HG03280 (cell line): ENCODE data around the gene USP22.
"Not testable (repeated sequence)": the region's sequence is repeated elsewhere in the genome, so short reads cannot be mapped to it uniquely, and the experiment has no call there.

Experiments
- ATAC-seq: cut with Tn5 transposase; IDR thresholded peaks from one replicate; pipeline ENCODE4 v1.9.1; 2021; ENCODE audit warnings: mild to moderate bottlenecking, moderate library complexity; ENCODE audit not compliant: unreplicated experiment

Gene USP22

DNA sequence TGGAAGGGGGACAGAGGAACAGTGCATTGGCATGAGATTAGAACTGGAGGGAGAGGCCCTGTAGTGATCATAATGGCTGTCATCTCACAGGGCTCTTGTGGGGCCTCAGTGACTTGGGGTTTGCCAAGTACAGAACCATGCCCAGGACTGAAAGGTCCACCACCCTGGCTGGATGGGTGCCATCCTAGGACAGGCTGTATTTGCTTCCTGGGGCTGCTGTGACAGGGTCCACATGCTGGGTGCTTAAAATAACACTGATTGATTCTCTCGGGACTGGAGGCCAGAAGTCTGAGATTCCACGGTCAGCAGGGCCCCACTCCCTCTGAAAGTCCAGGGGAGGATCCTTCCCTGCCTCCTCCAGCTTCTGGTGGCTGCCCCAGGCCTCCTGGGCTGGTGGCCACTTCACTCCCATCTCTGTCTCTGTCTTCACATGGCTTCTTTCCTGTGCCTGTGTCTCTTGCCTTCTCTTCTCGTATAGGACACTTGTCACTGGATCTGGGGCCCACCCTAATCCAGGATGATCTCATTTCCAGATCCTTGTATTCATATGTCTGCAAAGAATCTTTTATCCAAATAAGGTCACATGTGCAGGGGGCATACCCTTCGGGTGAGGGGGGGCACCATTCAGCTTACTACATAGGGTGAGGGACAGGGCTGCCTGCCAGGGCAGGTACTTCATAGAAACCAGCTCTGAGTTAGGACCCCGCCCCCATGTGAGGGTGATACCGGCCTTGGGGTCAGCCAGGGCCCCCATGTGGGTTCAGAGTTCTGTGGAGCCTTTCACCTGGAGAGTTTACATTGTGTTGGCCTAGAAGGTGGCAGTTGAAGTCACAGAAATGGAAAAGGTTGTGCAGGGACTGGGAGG lies 52.6 kb downstream of the USP22 start:
- ATAC-seq = no peak

DNA sequence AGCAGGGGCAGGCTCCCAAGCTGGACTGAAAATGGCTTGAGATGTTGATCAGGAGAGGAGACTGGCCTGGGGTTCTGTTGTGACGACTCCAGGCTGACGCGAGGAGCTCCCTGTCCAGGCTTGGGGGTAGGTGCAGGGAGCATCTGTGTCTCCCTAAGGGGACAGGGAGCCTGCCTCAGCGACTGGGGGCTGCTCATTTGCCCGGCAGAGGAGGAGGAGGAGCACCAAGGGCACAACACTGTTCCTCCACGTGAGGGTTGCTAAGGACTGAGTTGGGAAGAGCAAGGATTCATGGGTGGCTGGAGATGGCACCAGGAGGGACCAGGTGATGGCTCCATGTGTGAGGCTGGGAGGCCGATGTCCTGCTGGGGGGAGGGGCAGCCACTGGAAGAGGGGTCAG lies 53.3 kb downstream of the USP22 start:
- ATAC-seq = no peak

DNA sequence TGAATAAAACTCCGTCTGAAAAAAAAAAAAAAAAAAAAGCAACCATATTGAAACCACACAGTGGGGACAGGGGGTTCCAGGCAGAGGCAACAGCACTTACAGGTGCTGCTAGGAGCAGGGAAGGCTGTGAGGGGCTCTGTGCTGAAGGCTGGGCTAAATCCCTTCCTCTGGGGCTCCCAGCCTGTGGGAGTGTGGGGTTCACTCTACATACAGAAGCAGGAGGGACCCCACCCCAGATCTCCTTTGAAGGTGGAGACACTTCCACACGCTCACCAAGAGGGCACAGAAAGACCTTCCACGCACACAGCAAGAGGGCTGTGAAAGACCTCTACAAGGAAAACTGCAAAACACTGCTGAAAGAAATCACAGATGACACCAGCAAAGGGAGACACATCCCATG lies 53.9 kb downstream of the USP22 start:
- ATAC-seq = no peak

DNA sequence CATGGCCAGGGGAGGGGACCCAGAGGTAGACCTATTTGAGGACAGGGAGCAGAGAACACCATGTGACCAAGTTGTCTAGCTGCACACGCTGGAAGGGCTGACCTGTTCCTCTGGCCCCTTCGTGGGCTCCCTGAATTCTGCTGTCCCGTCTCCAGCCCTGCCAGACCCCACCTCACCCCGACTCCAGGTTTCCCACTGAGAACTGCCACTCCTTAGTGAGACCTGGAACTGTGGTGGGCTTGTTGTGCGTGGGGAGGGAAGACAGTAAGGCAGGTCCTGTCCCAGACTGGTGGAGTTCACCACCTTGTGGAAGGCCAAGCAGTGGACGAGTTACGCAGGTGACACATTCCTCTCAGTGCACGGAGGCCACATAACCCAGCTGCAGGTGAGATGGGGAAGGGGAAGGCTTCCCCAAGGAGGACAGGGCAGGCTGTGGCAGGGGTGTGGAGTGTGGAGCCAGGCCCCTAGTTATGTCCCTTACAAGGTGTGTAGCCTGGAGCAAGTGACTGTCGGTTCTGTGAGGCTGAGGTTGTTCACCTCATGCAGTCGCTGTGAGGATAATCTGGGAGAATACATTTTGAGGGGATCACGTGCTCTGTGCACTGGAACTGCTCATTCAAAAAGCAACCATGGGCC lies 54.7 kb downstream of the USP22 start:
- ATAC-seq = no peak

DNA sequence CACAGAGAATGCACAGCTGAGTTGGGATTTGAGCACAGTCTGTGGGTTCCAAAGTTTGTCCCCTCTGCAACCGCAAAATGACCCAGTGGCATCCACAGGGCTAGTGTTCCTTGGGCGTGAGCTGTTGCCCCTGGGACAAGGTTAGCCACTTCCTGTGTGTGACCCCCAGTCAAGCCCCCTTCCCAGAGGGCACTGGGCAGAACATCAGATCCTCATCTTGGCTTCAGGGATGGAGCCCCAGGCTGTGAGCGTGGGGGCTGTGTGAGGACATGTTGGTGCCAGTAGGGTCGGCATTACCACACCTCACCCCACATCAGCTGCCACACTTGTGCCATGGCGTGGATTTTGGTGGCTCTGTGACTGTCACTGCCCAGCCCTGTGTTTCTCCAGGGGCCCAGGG lies 55.3 kb downstream of the USP22 start:
- ATAC-seq = no peak

DNA sequence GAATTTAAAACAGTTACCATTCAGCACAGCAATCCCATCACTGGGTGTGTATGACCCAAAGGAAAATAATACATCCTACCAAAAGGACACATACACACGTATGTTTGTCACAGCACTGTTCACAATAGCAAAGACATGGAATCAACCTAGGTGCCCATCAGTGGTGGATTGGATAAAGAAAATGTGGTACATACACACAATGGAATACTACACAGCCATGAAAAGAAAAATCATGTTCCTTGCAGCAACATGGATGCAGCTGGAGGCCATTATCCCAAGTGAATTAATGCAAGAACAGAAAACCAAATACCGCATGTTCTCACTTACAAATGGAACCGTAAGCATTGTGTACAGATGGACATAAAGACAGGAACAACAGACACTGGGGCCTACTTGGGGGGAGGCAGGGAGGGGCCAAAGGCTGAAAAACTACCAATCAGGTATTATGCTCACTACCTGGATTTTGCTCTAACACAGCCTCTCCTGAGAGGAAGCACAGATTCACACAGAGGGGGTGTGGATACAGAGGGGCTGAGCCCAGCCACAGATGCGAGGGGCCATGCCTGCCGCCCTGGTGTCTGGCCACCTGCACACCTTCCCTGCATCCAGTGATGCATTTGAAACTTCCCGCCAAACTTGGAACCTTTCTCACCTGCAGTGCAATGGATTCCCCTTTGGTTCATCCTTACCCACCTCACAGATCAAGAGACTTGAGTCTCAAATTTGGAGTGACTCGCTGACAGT lies 55.9 kb downstream of the USP22 start:
- no peak for ATAC-seq

DNA sequence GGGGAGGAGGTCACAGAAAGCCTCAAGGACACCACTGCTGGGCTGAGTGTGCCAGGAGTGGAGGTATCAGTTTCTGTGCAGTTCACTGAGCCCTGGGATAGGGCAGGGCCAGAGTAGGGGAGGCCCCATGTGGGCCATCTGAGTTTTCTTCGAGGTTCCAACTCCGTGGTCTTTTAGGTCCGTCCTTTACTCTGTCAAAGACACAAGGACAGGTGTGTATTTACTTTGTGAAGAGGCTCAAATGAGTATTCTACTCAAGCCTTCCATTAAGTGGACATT lies 59.5 kb downstream of the USP22 start:
- no peak for ATAC-seq

DNA sequence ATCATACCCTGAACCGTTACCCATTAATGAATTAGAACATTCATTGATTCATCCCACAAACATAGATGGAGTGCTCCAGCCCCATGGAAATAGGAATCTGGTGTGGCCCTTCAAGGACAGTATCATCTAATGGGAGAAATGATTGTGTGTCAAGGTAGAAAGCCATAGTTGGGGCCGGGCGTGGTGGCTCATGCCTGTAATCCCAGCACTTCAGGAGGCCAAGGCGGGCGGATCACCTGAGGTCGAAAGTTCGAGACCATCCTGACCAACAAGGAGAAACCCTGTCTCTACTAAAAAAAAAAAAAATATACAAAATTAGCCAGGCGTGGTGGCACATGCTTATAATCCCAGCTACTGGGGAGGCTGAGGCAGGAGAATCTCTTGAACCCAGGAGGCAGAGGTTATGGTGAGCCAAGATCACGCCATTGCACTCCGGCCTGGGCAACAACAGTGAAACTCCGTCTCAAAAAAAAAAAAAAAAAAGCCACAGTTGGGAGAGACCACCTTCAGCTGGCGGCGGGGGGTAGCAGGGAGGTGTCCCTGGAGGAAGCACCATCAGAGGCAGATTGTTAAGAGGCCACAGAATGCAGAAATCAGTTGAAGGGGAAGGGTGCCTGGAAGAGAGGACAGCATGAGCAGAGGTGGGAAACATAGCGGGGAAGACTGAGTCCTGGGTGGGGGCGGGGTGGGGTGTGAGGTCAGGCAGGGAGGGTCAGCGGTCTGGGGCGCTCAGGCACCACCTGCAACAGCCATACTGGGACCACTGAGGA lies 60.0 kb downstream of the USP22 start:
- no peak for ATAC-seq

DNA sequence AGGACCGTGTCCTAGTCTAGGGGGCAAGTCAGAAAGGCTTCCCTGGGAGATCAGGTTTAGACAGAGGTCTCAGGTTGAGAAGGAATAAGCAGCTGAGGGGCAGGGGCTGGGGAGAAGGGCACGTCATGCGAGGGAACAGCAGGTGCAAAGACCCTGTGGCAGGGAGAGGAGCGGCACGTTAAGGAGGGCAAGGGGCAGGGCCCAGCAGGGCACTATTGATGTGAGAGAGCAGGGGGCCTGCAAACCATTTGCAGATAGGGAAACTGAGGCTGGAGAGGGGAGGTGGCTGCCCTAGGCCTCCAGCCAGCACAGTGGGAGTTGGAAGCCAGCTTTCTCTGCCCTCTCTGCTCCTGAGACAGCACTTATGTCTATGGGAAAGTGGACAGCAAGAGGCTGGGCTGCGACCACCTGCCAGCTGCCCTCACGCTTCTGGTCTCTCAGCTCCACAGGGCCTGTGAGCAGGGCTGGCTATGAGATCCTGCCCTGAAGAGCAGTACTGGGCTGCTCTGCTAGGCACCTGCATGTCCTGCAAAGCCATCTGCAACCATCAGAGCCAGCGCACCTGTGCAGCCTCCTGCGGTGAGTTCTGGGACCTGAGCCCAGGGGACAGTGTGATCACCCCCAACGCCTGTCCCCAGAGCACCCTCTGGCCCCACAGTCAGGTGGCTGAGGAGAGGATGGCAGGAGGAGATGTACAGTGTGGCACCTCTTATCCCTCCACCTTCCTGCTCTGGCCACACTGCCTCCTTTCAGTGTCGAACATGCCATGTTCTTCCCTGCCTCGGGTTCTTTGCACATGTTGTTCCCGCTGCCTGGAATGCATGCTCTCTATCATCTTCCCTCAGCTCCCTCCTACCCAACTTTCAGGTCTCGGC lies 61.5 kb downstream of the USP22 start:
- no peak for ATAC-seq

DNA sequence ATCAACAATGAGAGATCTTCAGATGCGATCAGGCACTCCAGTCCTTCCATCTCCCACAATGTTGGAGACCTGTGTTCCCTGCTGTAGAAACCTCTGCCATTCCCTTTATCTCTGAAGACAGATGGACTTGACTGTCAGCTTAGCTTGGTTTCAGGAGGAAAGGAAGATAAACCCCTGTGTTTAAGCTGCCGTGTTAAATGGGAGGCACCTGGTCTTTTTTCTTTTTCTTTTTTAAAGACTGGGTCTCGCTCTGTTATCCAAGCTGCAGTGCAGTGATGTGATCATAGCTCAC lies 63.1 kb downstream of the USP22 start:
- no peak for ATAC-seq

DNA sequence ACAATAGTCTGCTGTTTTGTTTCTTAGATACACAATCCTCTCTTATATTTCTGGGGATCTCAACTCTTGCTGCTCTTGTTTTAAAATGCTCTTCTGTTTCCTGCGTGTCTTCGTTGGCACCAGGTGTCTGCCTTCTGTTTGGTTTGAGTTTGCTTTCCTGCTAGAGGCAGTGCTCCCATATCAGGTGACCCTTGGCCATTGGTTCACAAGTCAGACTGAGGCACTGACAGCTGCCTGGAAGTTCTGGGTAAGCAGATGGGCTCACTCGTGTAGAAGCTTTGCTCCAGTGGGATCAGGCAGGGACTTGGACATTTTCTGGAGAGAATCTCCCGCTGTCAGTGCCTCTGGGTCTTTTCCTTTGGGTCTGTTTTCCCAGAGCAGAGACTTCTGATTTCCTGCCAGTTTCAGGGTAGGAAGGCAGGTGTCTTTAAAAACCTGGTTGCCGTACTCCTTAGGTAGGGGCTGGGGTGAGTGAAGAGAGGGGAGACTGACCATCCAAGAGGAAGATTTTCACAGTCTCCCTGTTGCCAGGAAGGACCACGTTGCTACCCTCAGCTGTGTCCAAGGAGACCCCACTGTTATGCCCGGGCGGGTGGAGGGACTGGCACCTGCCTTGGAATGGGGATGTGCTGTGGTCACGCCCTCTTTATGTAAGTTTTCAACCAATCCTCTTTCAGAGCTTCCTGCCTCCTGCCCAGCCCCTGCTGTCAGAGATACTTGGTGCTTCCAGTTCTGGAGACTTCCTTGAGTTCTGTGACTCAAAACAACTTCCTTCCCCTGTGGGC lies 63.6 kb downstream of the USP22 start:
- not testable (repeated sequence) for ATAC-seq

DNA sequence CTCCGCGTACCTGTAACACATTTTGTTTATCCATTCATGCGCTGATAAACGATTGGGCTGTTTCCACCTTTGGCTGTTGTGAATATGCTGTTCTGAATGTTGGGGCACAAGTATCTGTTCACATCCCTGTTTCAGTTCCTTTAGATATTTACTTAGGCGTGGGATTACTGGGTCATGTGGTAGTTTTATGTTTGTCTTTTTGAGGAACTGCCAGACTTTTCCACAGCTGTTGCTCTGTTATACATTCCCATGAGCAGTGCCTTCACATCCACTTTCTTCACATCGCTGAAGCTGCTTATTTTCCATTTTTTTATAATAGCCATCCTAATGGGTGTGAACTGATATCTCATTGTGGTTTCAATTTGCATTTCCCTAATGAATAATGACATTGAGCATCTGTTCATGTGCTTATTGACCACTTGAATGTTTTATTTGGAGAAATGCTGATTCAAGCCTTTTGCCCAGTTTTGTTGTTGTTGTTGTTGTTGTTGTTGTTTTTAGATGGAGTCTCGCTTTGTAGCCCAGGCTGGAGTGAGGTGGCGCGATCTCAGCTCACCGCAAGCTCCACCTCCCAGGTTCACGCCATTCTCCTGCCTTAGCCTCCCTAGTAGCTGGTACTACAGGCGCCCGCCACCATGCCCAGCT lies 65.1 kb downstream of the USP22 start:
- ATAC-seq = not testable (repeated sequence)

DNA sequence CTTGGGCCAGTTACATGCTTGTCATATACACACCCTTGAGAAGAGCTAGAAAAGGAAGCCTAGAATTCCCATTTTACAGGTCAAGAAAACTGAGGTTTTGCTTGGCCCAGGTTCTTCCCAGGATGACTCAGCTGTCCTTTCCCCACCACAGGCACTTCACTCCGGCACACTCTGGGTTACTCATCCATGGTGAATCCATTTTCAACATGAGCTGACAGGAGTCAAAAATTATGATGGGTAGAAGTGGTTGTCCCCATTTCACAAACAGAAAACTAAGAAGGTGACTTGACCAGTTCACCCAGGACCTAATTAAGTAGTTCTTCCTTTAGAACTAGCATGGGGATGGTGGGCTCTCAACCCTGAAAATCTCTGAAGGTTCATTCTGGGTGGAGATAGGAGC lies 67.2 kb downstream of the USP22 start:
- no peak for ATAC-seq

DNA sequence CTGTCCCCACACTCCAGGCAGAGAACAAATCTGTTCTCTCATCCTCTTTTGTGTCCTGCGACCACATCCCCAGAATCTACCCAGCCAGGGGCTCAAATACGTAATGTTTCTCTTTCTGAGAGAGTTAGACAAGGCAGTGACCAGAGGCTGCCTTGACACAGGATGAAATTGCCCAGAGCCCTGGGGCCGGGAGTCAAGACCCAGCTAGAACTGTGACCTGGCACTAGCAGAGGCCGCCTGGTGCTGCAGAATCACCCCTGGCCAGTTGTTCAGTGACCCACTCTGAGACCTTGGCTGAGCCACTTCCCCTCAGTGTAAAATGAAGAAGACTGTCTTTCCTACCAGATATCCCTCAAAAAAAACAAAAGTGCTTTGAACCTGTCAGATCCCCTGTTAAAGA lies 72.5 kb downstream of the USP22 start:
- no peak for ATAC-seq

DNA sequence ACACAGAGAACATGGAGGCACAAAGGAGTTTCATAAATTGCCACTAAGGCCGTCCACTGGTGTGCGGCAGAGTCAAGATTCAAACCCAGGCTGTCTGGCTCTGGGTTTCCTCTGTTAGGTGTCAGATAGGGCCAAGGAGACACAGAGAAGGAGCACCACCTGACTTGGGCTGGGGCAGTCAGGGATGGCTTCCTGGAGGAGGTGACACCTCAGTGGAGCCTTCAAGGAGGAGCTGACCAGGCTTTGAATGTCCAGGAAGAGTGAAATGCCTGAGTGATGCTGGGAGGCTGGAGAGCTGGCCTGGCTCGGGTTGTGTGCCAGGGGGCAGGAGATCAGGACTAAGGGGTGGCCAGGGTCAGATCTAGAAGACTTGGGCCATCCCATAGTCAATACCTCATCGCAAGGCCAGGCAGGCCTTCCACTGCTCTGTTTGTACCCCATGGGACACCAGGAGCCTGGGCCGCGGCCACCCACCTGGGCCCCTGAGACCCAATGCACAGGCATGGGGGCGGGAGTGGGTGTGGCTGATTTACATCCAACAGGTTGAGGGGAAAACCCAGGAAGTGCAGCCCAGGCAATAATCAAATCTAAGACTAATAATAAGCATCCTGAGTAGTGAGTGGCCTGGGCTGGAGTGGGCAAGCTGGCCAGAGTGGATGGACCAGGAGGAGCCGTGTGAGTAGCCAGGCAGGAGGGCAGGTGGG lies 73.7 kb downstream of the USP22 start:
- ATAC-seq = no peak

DNA sequence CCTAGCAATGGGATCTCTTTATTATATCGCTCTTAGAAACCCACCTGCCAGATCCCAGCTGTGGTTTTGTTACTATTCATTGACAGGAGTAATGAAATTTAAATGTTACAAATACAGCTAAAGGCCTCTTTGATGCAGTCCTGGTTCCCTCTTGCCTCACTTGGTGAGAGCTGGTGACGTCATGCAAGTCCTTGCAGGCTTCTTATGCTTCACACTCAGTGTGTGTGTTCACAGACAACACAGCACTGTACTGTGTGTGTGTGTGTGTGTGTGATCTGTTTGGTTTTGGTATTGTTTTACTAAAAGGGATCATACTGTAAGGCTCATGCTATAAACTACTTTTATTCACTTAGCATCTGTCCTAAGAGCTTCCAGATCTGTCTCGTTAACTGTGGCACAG lies 75.0 kb downstream of the USP22 start:
- no peak for ATAC-seq

DNA sequence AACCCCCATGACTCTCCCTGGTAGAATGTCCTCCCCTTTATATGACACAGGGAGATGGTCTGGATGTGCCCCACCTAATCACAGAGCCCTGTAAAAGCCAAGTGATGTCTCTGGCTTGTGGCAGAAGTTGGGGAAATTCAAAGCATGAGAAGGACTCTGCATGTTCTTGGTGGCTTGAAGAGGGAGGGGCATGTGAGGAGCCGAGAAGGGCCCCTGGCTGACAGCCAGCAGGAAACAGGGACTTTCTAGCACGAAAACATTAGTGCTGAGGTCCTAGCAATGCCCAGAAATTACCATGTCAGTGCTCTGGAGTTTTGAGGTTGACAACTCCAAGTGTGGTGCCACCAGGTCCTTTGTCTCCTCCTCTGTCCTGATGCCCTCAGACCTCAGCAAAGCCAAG lies 75.9 kb downstream of the USP22 start:
- no peak for ATAC-seq

DNA sequence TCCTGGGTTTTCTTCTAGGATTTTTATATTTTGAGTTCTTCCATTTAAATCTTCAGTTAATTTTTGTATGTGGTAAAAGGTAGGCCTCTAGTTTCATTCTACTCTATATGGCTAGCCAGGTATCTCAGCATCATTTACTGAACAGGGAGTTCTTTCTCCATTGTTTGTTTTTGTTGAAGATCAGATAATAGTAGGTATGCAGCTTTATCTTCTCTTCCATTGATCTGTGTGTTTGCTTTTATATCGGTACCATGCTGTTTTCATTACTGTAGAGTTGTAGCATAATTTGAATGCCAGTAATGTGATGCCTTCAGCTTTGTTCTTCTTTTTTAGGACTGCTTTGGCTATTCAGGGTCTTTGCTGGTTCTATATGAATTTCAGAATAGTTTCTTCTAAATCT lies 77.3 kb downstream of the USP22 start:
- no peak for ATAC-seq

DNA sequence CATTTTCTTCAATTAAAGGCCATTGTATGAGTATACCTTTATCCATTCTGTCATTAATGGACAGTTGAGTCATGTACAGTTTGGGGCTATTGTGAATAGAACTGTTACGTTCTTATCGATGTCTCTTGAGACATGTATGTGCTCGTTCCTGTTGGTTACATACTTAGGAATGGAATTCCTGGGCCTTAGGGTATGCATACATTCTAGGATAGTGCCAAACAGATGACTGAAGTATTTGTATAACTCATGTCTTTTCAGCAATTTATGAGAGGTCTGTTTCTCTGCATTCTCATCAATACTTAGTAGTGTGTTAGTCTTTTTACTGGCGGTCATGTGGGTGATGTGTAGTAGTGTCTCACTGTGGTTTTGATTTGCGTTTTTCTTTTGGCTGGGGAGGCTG lies 81.2 kb downstream of the USP22 start:
- no peak for ATAC-seq
